Upper lobe of left lung (tissue), 4 donors: ENCODE data around the gene PRRC2B.
"Not testable (repeated sequence)": the region's sequence is repeated elsewhere in the genome, so short reads cannot be mapped to it uniquely, and the experiment has no call there.

Experiments
- CTCF ChIP-seq, 6 experiments: fragments of 450-650 bp in 4 of 6; fragments of 200-600 bp in 2 of 6; sonication (generic) in 2 of 6; IDR thresholded peaks; one replicate each; pipeline ENCODE4 v1.5.1; 2016 to 2019; ENCODE audit warnings: antibody characterized with exemption in 6 of 6
- EP300 ChIP-seq, 4 donors: sonication (generic); formaldehyde crosslinking; IDR thresholded peaks; one replicate each; pipeline ENCODE4 v1.5.1; 2017; ENCODE audit warnings: antibody characterized with exemption in 4 of 4, control low read depth in 2 of 4
- POLR2A ChIP-seq, 4 donors: fragments of 450-650 bp; IDR thresholded peaks; one replicate each; pipeline ENCODE4 v1.5.1; 2016 to 2017; ENCODE audit warnings: antibody characterized with exemption in 4 of 4, mild to moderate bottlenecking in 2 of 4
- POLR2AphosphoS5 ChIP-seq, 2 donors: sonication (generic); formaldehyde crosslinking; IDR thresholded peaks; one replicate each; pipeline ENCODE4 v1.5.1; 2017; ENCODE audit warnings: antibody characterized with exemption in 2 of 2

- TF ChIP-seq CTCF, POLR2A, POLR2AphosphoS5, EP300 (IDR thresholded peaks at IDR 0.05): not testable (repeated sequence)
Observed at GRCh38 chr9:131344931-131345535, 48.9 kb upstream of the PRRC2B start.
